Caco-2 (cell line): ENCODE measurements around the gene LZTS2. TPM values are rescaled to one million over a fixed set of nuclear protein-coding genes. Genes with fewer than 3 reads are reported as not detected.

Experiments
- BruUV-seq: library from RNA; stranded (reverse); fragments of 400-500 nt; replicated peaks from 2 replicates; lab custom pipeline; 2021; lab: Mats Ljungman, UMichigan
- CTCF ChIA-PET: fragments of 300-600 bp; sonication (Branson Sonifier 250); formaldehyde crosslinking; loops from one replicate; lab custom pipeline; 2022; ENCODE audit warnings: antibody characterized with exemption; lab: Charles Lee
- POLR2A ChIA-PET: fragments of 300-600 bp; sonication (Branson Sonifier 250); formaldehyde crosslinking; loops from one replicate; lab custom pipeline; 2022; ENCODE audit warnings: antibody characterized with exemption; lab: Charles Lee
- DNase-seq, 2 experiments: peaks; one replicate each; pipeline versions ENCODE4 v3.0.0 to v3.0.0-alpha.2; 2020 to 2022
- H3K27me3 ChIP-seq: replicated peaks from 2 replicates; pipeline ENCODE4 v1.6.0; 2011; ENCODE audit warnings: low read length; ENCODE audit not compliant: control insufficient read depth, insufficient read depth
- H3K36me3 ChIP-seq: 2 replicates; pipeline ENCODE4 v1.5.1; 2011; ENCODE audit warnings: low read length; ENCODE audit not compliant: control insufficient read depth, insufficient read depth
- H3K4me1 ChIP-seq: fragments of 250-450 bp; sonication (Bioruptor Pico); 2 replicates; pipeline ENCODE4 v1.5.1; 2020; ENCODE audit warnings: mild to moderate bottlenecking
- H3K4me3 ChIP-seq: 2 replicates; pipeline ENCODE4 v1.5.1; 2011; ENCODE audit warnings: low read depth, mild to moderate bottlenecking, control low read depth, low read length
- H3K9me3 ChIP-seq: fragments of 250-450 bp; sonication (Bioruptor Pico); 2 replicates; pipeline ENCODE4 v1.5.1; 2020; ENCODE audit warnings: mild to moderate bottlenecking, moderate library complexity
- H3K27ac Mint-ChIP-seq: one replicate; pipeline ENCODE4 v1.8.0; 2022; ENCODE audit warnings: mixed read lengths; ENCODE audit not compliant: unreplicated experiment
- H3K27me3 Mint-ChIP-seq: one replicate; pipeline ENCODE4 v1.8.0; 2022; ENCODE audit warnings: mixed read lengths; ENCODE audit not compliant: insufficient read depth, unreplicated experiment
- H3K36me3 Mint-ChIP-seq: one replicate; pipeline ENCODE4 v1.8.0; 2022; ENCODE audit warnings: mild to moderate bottlenecking, mixed read lengths; ENCODE audit not compliant: insufficient read depth, unreplicated experiment
- H3K4me1 Mint-ChIP-seq: one replicate; pipeline ENCODE4 v1.8.0; 2022; ENCODE audit warnings: low read depth, mixed read lengths; ENCODE audit not compliant: unreplicated experiment
- H3K4me3 Mint-ChIP-seq: one replicate; pipeline ENCODE4 v1.8.0; 2022; ENCODE audit warnings: mild to moderate bottlenecking, moderate library complexity, mixed read lengths; ENCODE audit not compliant: unreplicated experiment
- H3K9me3 Mint-ChIP-seq: one replicate; pipeline ENCODE4 v1.8.0; 2022; ENCODE audit warnings: mixed read lengths; ENCODE audit not compliant: unreplicated experiment
- intact Hi-C: fragments of 100-400 bp; cut with micrococcal nuclease; formaldehyde crosslinking; loops from one replicate; pipeline ENCODE4 v1.10.0; 2022; ENCODE audit not compliant: unreplicated experiment
- total RNA-seq: library from RNA; stranded (reverse); gene quantifications from 2 replicates; pipeline ENCODE4 v1.2.3, GENCODE V29; 2022
- TF ChIP-seq, protein P1 (sequence below), 2 experiments: fragments of 200-600 bp in 1 of 2; IDR thresholded peaks; 1 replicate in 1 of 2; 2 replicates in 1 of 2; pipeline versions ENCODE4 v1.5.1 to v1.8.0; 2011 to 2022; ENCODE audit warnings: antibody characterized with exemption in 1 of 2, control low read depth in 1 of 2, inconsistent platforms in 1 of 2, low read depth in 1 of 2, low read length in 1 of 2, mild to moderate bottlenecking in 1 of 2, moderate library complexity in 1 of 2; ENCODE audit not compliant: insufficient read depth in 1 of 2, severe bottlenecking in 1 of 2, unreplicated experiment in 1 of 2

LZTS2 gene
- total RNA-seq, 1 experiment from 2014 or later, result 53.3 TPM

DNA sequence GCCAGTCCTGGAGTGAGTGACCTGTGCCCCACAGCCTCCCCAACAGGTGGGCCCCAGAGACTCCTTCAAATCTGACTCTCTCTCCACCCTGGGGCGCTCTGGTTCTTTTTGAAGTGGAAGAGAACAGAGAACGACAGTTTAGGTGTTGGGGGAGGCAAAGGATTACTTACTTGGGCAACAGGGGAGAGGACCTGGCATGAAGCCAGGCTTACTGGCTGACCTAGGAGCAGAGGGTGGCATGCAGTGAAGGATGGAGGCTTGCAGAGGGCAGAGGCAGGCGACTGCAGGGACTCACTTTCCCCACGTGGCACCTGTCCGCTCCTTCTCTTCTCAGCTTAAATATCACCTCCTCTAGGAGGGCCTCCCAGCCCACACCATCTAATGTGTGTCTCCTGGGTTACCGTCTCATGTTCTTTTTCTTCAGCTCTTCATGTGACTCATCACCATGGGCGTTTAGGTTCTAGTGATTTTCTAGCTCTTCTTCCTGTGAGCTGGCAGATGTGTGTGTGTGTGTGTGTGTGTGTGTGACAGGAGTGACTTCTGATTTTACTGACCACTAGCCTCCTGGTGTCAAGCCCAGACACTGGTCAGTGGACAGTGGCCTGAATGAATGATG, 15.5 kb downstream of the LZTS2 start:
- BruUV-seq, result no TSS peak
- CTCF ChIA-PET, result interaction anchor here (0.5 to 2.5 kb wide), 15 partner anchors 11 to 272 kb away, joined by 3 to 58 read pairs (median 5); partner anchors contain the start of genes LZTS2, PDZD7 and SFXN3
- no peak overlapping the region for H3K27ac Mint-ChIP-seq
- no peaks in the 10 kb centered on the region for H3K27me3 ChIP-seq
- H3K4me1 Mint-ChIP-seq, result peaks cover 20% of the 10 kb centered on the region
- H3K4me3 ChIP-seq, result no peak overlapping the region
- H3K4me3 Mint-ChIP-seq, result no peak overlapping the region
- H3K4me1 ChIP-seq, result peaks cover 11% of the 10 kb centered on the region; the same call in 1 of the 2 replicates
- H3K36me3 ChIP-seq, result no peaks in the 10 kb centered on the region
- POLR2A ChIA-PET, result interaction anchor here (0.6 to 0.7 kb wide), 2 partner anchors 16 to 43 kb away, joined by 3 to 5 read pairs; partner anchors contain the start of gene PDZD7
- H3K27me3 Mint-ChIP-seq, result no peaks in the 10 kb centered on the region
- no peaks in the 10 kb centered on the region for H3K9me3 ChIP-seq
- no peaks in the 10 kb centered on the region for H3K36me3 Mint-ChIP-seq
- intact Hi-C loops, result loop anchor here (5.0 kb wide), 3 partner anchors 83 to 453 kb away; no protein-coding TSS in a partner anchor
- H3K9me3 Mint-ChIP-seq, result no peaks in the 10 kb centered on the region
- DNase-seq, result no peak
- TF ChIP-seq, protein P1, sequence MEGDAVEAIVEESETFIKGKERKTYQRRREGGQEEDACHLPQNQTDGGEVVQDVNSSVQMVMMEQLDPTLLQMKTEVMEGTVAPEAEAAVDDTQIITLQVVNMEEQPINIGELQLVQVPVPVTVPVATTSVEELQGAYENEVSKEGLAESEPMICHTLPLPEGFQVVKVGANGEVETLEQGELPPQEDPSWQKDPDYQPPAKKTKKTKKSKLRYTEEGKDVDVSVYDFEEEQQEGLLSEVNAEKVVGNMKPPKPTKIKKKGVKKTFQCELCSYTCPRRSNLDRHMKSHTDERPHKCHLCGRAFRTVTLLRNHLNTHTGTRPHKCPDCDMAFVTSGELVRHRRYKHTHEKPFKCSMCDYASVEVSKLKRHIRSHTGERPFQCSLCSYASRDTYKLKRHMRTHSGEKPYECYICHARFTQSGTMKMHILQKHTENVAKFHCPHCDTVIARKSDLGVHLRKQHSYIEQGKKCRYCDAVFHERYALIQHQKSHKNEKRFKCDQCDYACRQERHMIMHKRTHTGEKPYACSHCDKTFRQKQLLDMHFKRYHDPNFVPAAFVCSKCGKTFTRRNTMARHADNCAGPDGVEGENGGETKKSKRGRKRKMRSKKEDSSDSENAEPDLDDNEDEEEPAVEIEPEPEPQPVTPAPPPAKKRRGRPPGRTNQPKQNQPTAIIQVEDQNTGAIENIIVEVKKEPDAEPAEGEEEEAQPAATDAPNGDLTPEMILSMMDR (IDR thresholded peaks at IDR 0.05; ENCODE audit: insufficient read depth in 1 of 2, low read depth in 1 of 2, low read length in 1 of 2, severe bottlenecking in 1 of 2, unreplicated experiment in 1 of 2), result no peak

DNA sequence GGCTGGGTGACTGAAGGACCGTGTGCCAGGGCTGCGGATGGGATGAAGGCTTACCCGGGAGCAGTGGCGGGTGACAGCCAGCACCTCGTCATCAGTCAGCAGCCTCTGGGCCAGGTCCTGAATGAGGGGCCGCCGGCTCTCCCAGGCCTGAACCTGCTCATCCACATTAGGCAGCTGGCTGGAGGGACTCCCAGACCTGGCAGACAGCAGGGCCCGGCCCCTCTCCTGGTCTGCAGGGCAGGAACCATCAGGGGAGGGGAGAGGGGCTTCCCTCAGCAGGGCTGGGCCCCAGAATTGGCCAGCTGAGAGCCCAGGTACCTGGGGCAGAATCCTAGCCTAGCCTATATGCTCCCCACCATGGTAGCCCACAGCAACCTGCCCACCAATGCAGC, 16.0 kb downstream of the LZTS2 start:
- CTCF ChIA-PET, result interaction anchor here (0.6 to 2.5 kb wide), 5 partner anchors 12 to 163 kb away, joined by 4 to 58 read pairs (median 7); partner anchors contain the start of genes LZTS2, PDZD7 and SFXN3
- intact Hi-C loops, result no loop called here
- Histone ChIP-seq H3K4me1 (peaks cover 11% of the 10 kb centered on the region; the same call in 1 of the 2 replicates), H3K36me3 (no peaks in the 10 kb centered on the region), H3K9me3 (no peaks in the 10 kb centered on the region), H3K4me3 (no peak overlapping the region), H3K27me3 (no peaks in the 10 kb centered on the region)
- POLR2A ChIA-PET, result no interaction called here
- no peaks in the 10 kb centered on the region for H3K36me3 Mint-ChIP-seq
- H3K9me3 Mint-ChIP-seq, result no peaks in the 10 kb centered on the region
- BruUV-seq, result no TSS peak
- H3K4me1 Mint-ChIP-seq, result peaks cover 20% of the 10 kb centered on the region
- TF ChIP-seq, protein P1 (IDR thresholded peaks at IDR 0.05; ENCODE audit: insufficient read depth in 1 of 2, low read depth in 1 of 2, low read length in 1 of 2, severe bottlenecking in 1 of 2, unreplicated experiment in 1 of 2), result no peak
- H3K4me3 Mint-ChIP-seq, result no peak overlapping the region
- no peaks in the 10 kb centered on the region for H3K27me3 Mint-ChIP-seq
- H3K27ac Mint-ChIP-seq, result no peak overlapping the region
- no peak for DNase-seq

DNA sequence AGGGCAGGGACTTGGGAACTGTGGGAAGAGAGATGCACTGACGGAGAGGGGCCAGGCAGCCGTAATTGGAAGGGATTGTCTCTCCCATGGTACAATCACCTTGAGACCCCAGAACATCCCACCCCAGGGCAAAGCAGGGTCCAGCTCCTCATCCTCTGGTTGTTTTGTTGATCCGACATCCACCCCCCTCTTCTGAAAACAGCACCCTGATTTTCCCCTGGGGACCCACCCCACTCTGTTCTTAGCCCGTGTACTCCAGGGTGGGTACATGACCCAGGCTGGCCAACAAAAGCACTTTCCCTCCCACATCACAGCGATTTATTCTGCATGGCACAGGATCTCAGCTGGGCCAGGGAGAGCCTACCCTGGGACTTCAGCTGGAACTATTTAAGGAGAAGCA, 17.2 kb downstream of the LZTS2 start:
- Histone ChIP-seq H3K27me3 (no peaks in the 10 kb centered on the region), H3K4me1 (peaks cover 11% of the 10 kb centered on the region; the same call in 1 of the 2 replicates), H3K4me3 (no peak overlapping the region), H3K9me3 (no peaks in the 10 kb centered on the region), H3K36me3 (no peaks in the 10 kb centered on the region)
- H3K4me3 Mint-ChIP-seq, result no peak overlapping the region
- no TSS peak for BruUV-seq
- intact Hi-C loops, result no loop called here
- H3K27me3 Mint-ChIP-seq, result no peaks in the 10 kb centered on the region
- H3K4me1 Mint-ChIP-seq, result peaks cover 20% of the 10 kb centered on the region
- H3K27ac Mint-ChIP-seq, result no peak overlapping the region
- ChIA-PET CTCF (interaction anchor here (0.6 kb wide), 1 partner anchor 11 kb away, joined by 3 read pairs; no protein-coding TSS in a partner anchor), POLR2A (interaction anchor here (0.5 kb wide), 1 partner anchor 18 kb away, joined by 3 read pairs; no protein-coding TSS in a partner anchor)
- no peaks in the 10 kb centered on the region for H3K9me3 Mint-ChIP-seq
- TF ChIP-seq, protein P1 (IDR thresholded peaks at IDR 0.05; ENCODE audit: insufficient read depth in 1 of 2, low read depth in 1 of 2, low read length in 1 of 2, severe bottlenecking in 1 of 2, unreplicated experiment in 1 of 2), result no peak
- H3K36me3 Mint-ChIP-seq, result no peaks in the 10 kb centered on the region
- DNase-seq, result no peak
